ENCODE results near the gene ZNF23. TPM values are rescaled to one million over a fixed set of nuclear protein-coding genes. Genes with fewer than 3 reads are reported as not detected.

Gene ZNF23
- total and polyA plus RNA-seq, 8 donors: 1.2 to 52.6 (median 5.5) TPM

DNA sequence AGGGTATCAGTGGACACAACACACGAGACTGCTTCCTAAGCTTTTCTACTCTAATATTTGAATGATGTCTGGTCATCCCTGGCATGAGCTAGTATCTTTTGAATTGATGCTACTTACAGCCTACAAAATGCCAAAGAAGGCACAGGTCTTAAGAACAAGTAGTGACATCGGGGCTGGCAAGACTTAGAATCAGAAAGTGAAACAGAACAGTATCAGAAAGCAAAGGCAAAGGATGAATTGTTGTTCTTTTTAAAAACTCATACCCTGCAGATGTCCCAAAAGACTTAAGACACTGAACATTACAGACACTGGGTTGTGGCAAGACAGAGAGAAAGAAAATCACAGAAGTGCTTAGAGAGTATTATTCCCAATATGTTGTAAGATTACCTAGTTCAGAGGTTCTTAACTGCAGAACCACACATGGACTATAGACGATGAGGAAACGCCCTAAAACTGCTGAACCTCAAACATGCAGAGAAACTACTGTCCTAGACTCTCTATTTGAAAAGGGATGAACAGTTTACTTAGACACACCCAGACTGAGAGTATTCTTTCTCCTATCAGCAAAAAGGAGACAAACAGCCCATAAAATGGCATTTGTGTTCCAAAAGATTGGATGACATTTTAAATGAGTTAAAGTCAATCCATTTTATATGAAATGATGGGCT, 14.5 kb upstream of the ZNF23 start:
- intact Hi-C loops (cut with DNase I; ENCODE audit: low total_unique reads): no loop called here
- H3K36me3 ChIP-seq: peaks cover 15 to 73% (median 66%) of the 10 kb centered on the region in 4 donors
- no peak for DNase-seq
- H3K4me1 ChIP-seq: no peaks in the 10 kb centered on the region
- no peaks in the 10 kb centered on the region for H3K9me3 ChIP-seq
- H3K27me3 ChIP-seq: no peaks in the 10 kb centered on the region
- H3K27ac ChIP-seq: no peak overlapping the region
- WGBS, 5 donors: 92 to 96% (median 95%) methylated on average over 4 of the region's 4 CpGs
- no peak overlapping the region for H3K4me3 ChIP-seq
- TF ChIP-seq, protein P1, sequence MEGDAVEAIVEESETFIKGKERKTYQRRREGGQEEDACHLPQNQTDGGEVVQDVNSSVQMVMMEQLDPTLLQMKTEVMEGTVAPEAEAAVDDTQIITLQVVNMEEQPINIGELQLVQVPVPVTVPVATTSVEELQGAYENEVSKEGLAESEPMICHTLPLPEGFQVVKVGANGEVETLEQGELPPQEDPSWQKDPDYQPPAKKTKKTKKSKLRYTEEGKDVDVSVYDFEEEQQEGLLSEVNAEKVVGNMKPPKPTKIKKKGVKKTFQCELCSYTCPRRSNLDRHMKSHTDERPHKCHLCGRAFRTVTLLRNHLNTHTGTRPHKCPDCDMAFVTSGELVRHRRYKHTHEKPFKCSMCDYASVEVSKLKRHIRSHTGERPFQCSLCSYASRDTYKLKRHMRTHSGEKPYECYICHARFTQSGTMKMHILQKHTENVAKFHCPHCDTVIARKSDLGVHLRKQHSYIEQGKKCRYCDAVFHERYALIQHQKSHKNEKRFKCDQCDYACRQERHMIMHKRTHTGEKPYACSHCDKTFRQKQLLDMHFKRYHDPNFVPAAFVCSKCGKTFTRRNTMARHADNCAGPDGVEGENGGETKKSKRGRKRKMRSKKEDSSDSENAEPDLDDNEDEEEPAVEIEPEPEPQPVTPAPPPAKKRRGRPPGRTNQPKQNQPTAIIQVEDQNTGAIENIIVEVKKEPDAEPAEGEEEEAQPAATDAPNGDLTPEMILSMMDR (IDR thresholded peaks at IDR 0.05): no peak
- no peak for TF ChIP-seq POLR2AphosphoS5 (IDR thresholded peaks at IDR 0.05)
- TF ChIP-seq EP300 (IDR thresholded peaks at IDR 0.05): no peak
- TF ChIP-seq POLR2A (IDR thresholded peaks at IDR 0.05): no peak

DNA sequence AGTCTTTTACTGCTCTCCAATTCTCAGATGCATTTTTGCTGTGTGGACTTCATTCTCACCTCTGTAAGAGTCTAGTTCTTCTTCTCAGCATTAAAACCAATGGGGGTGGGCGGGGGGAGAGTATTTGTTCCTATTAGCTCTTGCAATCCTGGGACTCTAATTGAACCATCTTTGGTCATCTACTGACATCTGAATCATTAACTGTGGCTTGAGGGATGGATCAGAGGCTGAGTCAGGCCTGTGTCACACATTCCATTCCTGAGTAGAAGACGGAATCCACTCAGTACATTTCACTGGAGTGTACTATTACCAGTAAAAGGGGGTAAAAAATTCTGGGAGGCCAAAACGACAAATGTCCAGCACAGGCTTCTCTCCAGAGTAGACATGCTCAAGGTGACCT, 12.8 kb upstream of the ZNF23 start:
- H3K27ac ChIP-seq: no peak overlapping the region
- no peaks in the 10 kb centered on the region for H3K4me1 ChIP-seq
- intact Hi-C loops (cut with DNase I; ENCODE audit: low total_unique reads): no loop called here
- H3K9me3 ChIP-seq: no peaks in the 10 kb centered on the region
- H3K36me3 ChIP-seq: peaks cover 15 to 88% (median 77%) of the 10 kb centered on the region in 4 donors
- H3K4me3 ChIP-seq: no peak overlapping the region
- no peak for DNase-seq
- H3K27me3 ChIP-seq: no peaks in the 10 kb centered on the region
- 86 to 94% (median 92%) methylated on average over 3 of the region's 3 CpGs for WGBS, 5 donors
- TF ChIP-seq EP300 (IDR thresholded peaks at IDR 0.05): no peak
- no peak for TF ChIP-seq POLR2AphosphoS5 (IDR thresholded peaks at IDR 0.05)
- TF ChIP-seq, protein P1 (IDR thresholded peaks at IDR 0.05): no peak

DNA sequence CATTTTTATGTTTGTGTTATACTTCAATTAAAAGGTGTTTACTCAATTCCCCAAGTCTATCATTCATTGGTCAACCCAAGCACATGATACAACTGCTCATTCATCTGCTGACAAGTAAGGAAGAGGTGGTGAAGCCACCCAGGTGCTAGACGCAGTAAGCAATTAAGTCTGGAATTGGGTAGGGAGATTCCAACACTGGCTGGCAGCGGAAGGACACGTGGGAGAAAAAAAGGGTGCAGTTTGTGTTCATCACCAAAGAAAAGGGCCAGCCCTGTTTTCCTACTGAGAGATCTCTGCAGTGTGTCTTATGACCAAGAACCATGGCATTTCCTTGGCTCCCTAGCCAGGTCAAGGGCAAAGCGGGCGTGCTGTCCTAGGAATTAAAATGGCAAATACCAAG, 11.8 kb upstream of the ZNF23 start:
- intact Hi-C loops (cut with DNase I; ENCODE audit: low total_unique reads): no loop called here
- Histone ChIP-seq H3K36me3 (peaks cover 15 to 94% (median 81%) of the 10 kb centered on the region in 4 donors), H3K27ac (no peak overlapping the region), H3K9me3 (no peaks in the 10 kb centered on the region), H3K27me3 (no peaks in the 10 kb centered on the region), H3K4me1 (no peaks in the 10 kb centered on the region), H3K4me3 (no peak overlapping the region)
- no peak for TF ChIP-seq POLR2AphosphoS5 (IDR thresholded peaks at IDR 0.05)
- no peak for TF ChIP-seq EP300 (IDR thresholded peaks at IDR 0.05)
- TF ChIP-seq, protein P1 (IDR thresholded peaks at IDR 0.05): no peak
- no peak for TF ChIP-seq POLR2A (IDR thresholded peaks at IDR 0.05)
- WGBS, 5 donors: 94 to 97% (median 95%) methylated on average over 5 of the region's 5 CpGs
- no peak for DNase-seq

DNA sequence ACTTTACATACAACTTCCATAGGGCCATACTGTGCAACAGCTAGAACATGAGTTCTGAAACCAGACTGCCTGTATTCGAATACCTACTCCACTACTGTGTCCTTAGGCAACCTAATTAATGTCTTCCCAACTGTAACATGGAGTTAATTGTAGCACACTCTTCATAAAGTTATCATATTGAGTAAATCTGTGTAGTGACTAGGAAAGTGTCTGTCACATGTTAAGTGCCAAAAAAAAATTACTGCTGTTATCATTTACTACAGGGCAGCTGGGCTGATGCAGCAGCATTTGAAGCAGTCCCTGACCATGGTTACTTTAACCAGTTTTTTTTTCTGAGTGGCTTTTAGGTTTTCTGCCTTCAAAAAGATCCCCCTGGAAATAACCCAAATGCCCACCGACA, 10.9 kb upstream of the ZNF23 start:
- WGBS, 5 donors: 96 to 98% (median 97%) methylated on average over 2 of the region's 2 CpGs

More for the DNA sequence above, 10.9 kb upstream of the ZNF23 start:
- Histone ChIP-seq H3K27ac (no peak overlapping the region), H3K9me3 (no peaks in the 10 kb centered on the region), H3K36me3 (peaks cover 15 to 85% (median 71%) of the 10 kb centered on the region in 4 donors), H3K27me3 (no peaks in the 10 kb centered on the region), H3K4me3 (no peak overlapping the region), H3K4me1 (no peaks in the 10 kb centered on the region)
- DNase-seq: no peak
- intact Hi-C loops (cut with DNase I; ENCODE audit: low total_unique reads): no loop called here
- TF ChIP-seq EP300 (IDR thresholded peaks at IDR 0.05) (no peak), POLR2AphosphoS5 (IDR thresholded peaks at IDR 0.05) (no peak), POLR2A (IDR thresholded peaks at IDR 0.05) (no peak)
- TF ChIP-seq, protein P1 (IDR thresholded peaks at IDR 0.05): no peak

Data from stomach (tissue), 9 donors.